SU-DHL-6 (cell line): Measurements from ENCODE around the gene STYXL1.

Experiments used
- CTCF ChIP-seq: fragments of 200-600 bp; sonication (generic); IDR thresholded peaks from one replicate; pipeline ENCODE4 v1.5.1; 2017; ENCODE audit warnings: antibody characterized with exemption, mild to moderate bottlenecking, low read length, moderate library complexity; ENCODE audit not compliant: insufficient read depth, poor library complexity, severe bottlenecking
- EZH2phosphoT487 ChIP-seq: fragments of 200-600 bp; sonication (generic), shearing (Covaris generic); conservative IDR thresholded peaks from 2 replicates; pipeline ENCODE4 v1.6.1; 2018; ENCODE audit warnings: mild to moderate bottlenecking, antibody characterized with exemption, low read length, moderate library complexity, mixed read lengths

GRCh38 chr7:75963381-75963995, 84.3 kb downstream of the STYXL1 start:
- TF ChIP-seq CTCF (no peak), EZH2phosphoT487 (no peak)
